GM12864 (cell line): ENCODE data around the gene TGFA.
"Not testable (repeated sequence)": the region's sequence is repeated elsewhere in the genome, so short reads cannot be mapped to it uniquely, and the experiment has no call there.

ENCODE experiments used
- DNase-seq: peaks from one replicate; pipeline ENCODE4 v3.0.0-alpha.2; 2011; ENCODE audit warnings: low read depth
- H3K4me3 ChIP-seq: 2 replicates; pipeline ENCODE4 v1.5.1; 2011; ENCODE audit warnings: mild to moderate bottlenecking, low read depth, low read length, control low read depth
- CTCF ChIP-seq: IDR thresholded peaks from 2 replicates; pipeline ENCODE4 v1.5.1; 2011; ENCODE audit warnings: low read depth, mild to moderate bottlenecking, moderate library complexity, low read length, control low read depth, inconsistent platforms; ENCODE audit errors: missing control alignments

TGFA gene

DNA sequence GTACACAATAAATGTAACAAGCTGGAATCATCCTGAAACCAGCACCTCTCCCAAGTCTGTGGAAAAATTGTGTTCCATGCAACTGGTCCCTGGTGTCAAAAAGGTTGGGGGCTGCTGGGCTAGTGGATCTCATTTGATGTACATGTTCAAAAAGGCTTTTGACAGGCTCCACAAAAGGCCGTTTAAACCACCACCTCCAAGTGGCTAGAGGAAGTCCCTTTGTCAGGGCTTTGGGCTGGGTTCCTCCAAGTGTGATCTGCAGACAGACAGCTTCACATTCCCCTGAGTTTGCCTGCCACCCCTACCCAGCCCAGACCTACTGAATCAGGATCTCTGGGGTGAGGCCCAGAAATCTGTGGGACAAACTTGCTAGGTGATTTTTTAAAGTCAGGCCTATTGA is 84.7 kb downstream of the TGFA start:
- no peak for TF ChIP-seq CTCF
- H3K4me3 ChIP-seq, result no peak overlapping the region
- DNase-seq, result no peak

DNA sequence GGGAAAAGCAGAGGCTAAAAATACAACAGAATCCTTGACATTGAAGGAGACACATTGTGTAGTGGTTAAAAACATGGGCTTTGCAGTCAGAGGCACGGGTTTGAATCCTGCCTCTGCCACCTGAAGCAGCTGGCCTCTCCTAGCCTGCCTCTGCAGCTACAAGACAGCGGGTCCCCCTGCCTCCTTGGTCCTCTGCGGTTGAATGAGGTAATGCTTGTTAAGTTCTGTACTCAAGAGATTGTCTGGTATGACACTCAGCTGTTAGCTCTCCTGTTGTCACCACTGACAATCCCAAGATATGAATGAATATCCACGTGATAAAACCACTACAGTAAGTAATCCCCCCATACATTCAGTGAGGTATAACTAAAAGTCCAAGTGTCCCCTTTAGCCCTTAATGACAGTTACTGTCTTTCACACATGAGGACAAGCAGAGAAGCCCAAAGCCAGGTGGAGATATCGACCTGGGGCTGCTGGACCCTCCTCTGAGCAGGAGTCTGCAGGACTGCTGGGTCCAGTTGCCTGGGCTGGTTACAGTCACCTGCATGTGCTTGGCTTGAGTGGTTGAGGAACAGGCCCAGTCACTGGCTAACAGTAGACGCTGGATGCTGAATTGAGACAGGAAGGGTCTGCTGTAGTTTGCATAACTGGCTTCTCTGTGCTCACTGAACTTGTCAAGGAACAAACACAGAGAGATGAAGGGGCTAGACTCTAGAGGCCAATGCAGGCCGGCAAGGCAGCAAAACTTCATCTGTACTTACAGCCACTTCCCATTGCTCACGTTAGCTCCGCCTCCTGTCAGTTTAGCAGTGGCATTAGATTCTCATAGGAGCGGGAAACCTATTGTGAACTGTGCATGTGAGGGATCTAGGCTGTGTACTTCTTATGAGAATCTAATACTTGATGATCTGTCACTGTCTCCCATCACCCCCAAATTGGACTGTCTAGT is 85.5 kb downstream of the TGFA start:
- H3K4me3 ChIP-seq, result no peak overlapping the region
- no peak for DNase-seq
- no peak for TF ChIP-seq CTCF

DNA sequence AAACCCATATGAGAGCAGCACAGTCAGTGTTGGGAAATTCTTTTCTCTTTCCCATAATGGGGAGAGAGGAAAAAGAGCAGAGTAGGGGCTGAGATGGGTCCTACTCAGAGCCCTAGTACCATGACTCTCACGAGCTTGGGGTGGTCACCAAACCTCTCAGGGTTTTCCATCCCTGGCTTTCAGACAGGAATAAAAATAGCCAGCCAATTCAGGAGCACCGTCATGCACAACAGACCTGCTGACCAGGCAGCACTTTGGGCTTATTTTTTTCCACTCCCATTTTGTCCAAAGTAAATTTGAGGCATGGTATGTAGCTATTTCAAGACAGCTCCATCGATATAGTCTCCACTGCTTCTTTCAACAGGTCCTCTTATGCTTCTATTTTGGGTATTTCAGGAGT is 86.4 kb downstream of the TGFA start:
- no peak for TF ChIP-seq CTCF
- no peak overlapping the region for H3K4me3 ChIP-seq
- no peak for DNase-seq

DNA sequence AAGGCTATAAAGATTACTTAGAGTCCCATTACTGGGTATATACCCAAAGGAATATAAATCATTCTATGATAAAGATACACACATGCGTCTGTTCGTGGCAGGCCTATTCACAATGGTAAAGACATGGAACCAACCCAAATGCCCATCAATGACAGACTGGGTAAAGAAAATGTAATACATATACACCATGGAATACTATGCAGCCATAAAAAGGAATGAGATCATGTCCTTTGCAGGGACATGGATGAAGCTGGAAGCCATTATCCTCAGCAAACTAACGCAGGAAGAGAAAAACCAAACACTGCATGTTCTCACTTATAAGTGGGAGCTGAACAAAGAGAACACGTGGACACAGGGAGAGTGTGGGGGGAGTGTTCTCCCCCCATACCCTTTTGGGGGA is 87.0 kb downstream of the TGFA start:
- DNase-seq, H3K4me3 ChIP-seq: not testable (repeated sequence)

DNA sequence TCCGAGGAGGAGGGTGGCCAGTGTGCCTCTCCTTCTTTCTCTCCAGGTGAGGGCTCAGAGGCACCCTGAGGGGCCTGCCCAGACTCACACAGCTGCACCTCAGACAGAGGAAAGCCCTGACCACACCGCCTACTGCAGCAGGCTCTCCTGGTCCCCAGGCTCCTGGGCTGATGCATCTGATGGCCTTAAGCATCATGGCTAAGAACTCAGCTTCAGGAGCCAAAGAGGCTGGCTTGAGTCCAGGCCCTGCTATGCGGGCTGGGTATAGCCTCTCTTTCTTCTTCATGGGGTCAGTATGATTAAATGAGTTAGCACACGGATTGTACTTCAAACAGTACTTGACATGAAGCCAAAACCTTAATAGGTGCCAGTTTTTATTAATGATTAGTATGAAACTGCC is 89.6 kb downstream of the TGFA start:
- no peak for TF ChIP-seq CTCF
- no peak overlapping the region for H3K4me3 ChIP-seq
- DNase-seq, result no peak

DNA sequence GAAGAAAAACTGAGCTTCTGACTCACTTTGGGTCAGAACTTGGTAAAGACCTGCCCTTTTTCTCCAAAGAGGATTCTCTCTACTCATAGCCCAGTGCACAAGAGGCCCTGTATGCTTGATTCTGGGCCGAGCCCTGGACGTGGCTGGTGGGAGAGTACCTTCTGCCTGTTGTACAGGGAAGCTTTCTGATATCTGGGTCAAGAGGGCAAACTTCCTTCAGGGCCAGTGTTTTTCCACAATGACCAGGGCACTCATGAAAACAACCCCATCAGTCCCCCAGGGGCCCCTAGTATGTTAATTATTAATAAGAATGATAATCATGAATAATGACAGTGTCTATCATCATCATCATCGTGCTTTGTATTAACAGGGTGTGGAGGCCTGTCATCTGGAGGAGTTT is 90.0 kb downstream of the TGFA start:
- TF ChIP-seq CTCF, result no peak
- no peak for DNase-seq
- H3K4me3 ChIP-seq, result no peak overlapping the region

- no peak for DNase-seq
- no peak for TF ChIP-seq CTCF
- no peak overlapping the region for H3K4me3 ChIP-seq
Observed at GRCh38 chr2:70461981-70462876, 91.4 kb downstream of the TGFA start.
